HG03045 (cell line): ENCODE results near the gene HS3ST3A1.

Experiments used
- ATAC-seq: cut with Tn5 transposase; IDR thresholded peaks from one replicate; pipeline ENCODE4 v1.9.1; 2021; ENCODE audit warnings: mild to moderate bottlenecking, moderate library complexity; ENCODE audit not compliant: unreplicated experiment

The HS3ST3A1 gene

DNA sequence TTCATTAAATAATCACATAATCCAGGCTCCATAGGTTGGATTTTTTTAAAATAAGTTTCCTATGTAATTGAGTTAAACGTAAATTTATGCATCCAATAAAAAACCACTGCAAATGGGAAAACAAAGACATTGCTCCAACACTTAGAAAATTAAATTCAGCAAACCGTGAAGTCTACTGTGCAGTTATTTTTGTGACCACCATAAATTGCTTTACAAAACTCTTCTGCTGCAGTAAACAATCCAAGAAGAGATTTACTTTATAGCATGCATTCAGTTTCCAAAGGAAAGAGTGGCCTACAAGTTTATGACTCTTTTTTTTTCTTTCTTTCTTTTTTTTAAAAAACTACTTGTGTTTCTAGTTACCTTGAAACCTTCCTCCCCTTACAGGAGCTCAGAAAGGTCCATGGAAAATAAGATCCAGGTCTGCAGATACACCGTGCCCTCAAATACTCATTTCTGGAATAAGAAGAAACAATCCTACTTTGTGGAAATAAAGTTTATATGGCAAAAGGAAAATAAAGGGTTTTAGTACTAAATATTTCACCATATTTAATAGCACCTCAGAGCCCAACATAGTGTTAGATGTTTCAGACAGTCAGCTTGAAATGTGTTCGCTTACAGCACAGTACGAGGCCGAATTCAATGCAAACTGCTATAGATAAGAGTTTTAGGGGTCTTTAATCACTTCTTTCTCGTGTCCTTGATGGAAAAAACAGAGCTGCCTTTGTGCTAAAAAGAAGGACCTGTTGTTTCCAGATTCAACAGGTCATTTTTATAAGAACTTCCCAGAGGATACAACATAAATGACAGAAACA lies 3.2 kb downstream of the HS3ST3A1 start:
- ATAC-seq = no peak

DNA sequence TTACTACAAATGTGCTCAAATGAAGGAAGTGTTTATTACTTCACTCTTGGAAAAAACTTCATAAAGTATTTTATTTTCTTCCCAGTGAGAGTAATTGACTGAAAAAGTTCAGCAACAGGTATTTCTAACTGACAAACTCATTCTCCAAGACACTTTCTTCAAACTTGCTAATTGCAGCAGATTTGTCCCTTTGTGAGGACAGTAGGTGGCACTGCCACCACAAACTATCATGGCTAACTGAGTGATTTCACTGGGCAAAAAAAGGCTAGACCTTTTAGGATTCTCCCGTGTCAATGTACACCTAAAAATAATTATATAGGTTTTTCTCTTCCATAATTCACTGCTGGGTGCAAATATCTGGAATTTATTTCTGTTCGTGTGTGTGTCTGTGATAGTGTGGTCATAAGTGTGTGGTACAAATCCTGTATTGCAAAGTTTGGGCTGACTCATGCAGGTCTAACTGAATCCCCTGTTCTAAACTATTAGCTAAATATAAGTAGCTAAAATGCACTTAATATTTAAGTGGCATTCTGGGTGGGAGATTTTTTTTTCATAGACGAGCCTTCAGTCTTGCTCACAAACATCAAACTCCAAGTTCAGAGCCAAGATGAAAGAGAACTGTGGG lies 3.9 kb downstream of the HS3ST3A1 start:
- no peak for ATAC-seq

DNA sequence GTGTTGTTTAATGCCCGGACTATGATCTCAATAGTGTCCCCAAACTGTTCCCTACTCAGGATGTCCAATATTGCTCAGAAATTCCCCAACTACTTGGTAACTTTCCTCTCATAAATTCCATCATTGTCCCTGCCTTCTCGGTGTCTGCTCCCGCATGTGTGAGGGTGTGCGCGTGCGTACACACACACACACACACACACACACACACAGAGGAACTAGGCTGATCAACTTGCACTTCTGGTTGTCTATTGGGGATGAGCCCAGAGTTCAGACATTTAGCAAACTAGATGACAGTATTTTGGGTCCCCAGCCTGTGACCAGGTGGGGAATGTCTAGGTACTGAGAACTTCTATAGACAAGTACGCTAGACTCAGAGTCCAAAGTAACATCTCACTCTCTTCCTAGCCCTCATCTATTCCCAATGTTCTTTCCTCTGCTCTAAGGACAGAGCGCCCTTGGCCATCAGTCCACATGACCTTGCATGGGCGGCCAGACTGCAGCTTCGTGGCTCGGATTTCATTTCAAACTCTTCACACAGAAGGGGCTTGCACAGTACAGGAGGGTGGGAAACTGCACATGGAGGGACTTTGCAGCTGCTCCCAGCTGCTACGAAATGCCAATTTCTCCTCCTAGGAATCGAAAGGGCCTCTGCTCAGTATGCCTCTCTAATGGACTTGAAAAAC lies 5.3 kb downstream of the HS3ST3A1 start:
- ATAC-seq = no peak

DNA sequence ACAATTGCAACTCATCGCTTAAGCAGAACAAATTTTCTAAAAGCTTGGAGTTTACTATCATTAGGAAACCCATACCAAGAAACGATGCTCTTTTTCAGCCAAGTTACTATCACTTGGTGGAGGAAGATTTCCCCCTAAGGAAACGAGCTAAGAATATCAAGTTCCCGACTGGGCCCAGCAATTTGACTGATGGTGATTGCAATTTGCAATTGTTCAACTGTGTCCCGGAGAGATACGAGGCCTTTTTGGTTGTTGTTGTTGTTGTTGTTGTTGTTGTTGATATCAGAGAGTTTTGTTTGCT lies 6.2 kb downstream of the HS3ST3A1 start:
- ATAC-seq = no peak

DNA sequence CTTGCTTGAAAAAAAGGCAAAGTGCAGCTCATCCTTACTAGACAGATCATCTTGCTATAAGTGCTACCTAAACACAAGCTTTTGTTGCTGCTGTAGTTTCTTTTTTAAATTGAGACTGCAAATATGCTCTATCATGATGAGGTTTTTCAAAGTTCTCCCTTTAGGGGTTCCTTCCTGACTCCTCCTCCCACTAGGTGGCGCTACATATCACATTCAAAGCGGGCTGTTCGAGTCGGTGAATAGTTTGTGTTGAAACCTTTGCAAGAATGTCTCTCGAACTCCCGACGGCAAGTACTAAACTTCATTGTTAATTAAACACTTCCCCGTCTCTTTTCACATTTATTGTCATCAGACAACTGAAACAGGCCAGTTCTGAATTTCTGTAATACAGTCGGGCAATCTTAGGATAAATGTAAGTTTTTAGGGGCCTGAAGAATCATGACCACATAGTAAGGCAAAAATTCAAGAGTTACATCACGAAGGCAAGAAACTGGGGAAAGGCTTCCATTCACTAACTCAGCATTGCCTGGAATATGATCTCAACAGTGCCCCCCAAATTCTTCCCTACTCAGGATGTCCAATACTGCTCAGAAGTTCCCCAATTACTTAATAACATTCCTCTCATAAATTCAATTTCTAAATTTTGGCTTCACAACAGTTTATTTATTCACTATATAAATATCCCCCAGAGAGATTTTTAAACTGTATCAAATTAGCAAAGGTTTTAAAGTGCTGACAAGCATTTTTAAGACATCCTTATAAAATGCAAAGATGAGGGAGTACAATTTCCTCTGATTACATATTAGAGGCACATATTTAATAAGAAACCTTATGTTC lies 6.7 kb downstream of the HS3ST3A1 start:
- no peak for ATAC-seq

DNA sequence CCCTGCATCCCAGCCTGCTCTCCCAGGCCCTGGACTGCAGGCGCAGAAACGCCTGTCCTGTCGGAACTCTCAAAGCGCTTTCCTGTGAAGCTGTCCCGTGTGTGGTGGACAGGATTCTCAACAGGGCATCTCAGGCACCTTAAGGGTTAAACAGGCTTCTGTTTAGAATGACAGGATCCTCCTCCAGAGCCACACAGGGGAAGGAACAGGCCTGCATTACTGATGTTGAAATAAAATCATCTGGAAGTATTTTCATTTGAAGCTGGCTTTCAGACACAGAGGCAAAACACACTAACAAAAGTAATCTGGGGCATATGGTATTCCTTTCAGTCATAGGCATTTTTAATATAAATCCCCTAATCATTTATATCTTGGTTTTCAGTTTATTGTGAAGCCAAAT lies 7.4 kb downstream of the HS3ST3A1 start:
- ATAC-seq = no peak

DNA sequence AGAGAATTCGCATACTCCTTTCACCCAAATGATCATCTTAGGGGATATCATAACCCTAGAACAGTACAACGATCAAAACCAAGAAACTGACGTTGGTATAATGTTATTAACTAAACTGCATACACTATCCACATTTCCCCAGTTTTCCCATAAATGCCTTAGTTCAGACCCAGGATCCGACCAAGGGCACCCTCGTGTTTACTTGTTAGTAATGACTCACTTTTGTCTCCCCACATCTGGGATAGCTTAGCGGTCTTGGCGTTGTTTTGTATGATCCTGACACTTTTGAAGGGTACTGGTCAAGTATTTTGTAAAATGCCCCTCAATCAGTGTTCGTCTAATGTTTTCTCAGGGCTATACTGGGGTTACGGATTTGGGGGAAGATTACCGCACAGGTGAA lies 8.0 kb downstream of the HS3ST3A1 start:
- no peak for ATAC-seq

DNA sequence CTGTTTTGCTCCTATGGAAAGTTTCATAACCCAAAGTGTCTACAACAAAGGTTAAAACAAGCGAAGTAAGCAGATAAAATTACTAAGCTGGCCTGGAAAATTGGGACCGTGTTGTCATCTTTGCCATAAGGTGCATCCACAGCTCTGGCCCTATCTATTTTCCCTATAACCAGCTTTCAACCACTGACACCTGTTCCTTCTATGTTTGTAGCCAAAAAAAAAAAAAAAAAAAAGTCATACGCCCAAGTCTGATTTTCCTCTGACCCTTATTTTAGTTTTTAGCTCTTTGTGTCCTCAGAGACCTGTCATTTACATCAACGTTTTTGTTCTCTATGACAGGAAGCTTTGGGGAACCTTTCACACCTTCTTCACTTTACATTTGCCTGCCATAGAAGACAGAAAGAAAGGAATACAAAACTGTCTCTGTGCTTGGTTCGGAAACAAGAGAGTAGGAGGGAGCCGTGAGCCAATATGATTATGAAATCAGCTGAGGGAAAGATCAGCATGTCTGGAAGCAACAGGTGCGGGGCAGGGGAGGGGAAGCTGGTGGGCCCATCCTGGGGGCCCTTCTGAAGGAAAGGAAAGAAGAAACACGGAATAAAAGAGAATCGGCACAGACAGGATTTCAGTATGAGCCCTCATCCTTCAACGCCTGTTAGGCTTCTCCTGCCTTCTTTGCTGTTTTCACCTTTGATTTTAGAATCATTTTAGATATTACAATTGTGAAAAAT lies 8.5 kb downstream of the HS3ST3A1 start:
- ATAC-seq = no peak

DNA sequence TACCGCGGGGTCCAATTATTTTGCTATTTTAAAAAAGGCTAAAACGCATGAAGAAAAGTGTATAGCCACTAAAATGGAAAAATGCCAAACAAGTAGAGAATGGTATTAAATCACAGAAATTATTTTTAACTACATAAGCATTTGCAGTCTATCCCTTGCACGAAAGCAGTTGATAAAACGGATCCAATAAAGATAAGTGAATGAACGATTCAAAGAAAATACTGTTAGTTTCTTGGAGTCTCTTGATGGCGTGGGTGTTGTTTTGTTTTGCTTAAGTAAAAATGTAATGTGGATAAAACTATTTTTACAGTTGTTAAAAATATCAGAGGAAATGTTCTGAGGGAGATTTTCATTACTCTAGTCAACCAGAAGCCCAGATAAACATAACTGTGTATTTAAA lies 9.3 kb downstream of the HS3ST3A1 start:
- ATAC-seq = no peak

DNA sequence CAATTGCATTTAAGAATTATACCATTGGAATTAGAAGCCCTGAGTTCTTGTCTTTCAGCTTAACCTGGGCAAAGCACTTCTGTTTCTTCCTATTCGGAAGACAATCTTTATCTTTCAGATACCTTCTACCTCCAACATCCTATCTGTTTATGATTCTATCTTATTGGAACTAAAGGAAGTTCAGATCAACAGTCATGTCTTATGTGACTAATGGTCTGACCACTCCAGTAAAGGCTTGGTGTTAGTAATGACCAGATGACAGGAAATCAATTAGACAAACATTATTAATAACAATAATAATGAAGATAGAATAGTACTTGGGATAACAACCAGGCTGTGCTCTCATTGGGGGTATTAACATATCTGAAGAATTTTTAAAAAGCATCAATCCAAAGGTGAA lies 11.3 kb downstream of the HS3ST3A1 start:
- no peak for ATAC-seq

DNA sequence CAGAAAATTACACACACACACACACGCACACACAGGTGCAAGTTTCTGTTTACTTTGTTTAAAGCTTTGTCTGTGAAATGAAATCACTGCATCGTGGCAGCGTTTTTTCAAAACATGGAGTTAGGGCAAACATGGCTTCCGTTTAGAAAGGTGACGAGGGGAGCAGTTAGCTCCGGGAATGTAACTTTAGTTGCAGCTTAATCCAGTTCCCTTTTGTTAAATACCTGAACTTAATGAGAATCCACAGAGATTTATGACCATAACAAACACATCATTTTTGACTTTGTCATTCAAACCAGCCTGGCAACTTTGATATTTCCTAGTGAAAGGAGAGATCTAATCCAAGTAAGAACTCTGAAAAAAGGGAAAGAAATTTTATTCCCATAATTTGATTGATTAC lies 12.1 kb downstream of the HS3ST3A1 start:
- ATAC-seq = no peak

DNA sequence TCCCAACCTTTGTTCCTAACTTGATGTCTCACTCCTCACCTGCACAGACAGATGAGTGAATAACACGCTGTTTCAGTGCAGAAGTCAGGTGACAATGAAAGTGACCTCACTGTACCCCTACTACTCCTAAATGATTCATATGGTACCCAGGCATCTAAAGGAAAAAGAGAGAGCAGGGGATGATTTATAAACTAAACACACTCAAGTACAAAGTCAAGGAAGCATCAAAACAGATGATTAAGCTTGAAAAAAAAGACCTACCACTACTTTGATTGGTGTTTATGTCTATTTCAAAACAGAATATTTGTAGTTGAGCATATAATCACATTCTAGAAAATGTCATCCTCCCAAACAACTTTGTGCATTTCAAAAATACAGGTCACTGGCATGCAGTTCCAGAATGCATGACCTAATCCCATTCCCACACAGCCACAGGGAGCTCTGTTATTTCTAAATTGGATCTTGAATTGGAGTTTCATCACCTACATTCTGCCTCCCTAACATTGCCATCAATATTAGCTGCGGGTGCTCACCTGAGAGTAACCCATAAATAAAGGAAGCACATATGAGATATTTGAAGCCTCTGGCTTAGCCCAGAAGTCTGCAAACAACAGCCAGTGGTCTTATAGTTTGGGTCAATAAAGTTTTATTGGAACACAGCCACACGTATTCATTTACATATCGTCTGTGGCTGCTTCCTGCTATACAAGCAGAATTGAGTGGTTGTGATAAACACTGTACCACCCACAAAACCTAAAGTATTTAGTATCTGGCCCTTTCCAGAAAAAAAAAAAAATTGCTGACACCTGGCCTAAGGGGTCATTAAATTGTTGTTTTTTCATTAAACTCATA lies 14.0 kb downstream of the HS3ST3A1 start:
- ATAC-seq = no peak

DNA sequence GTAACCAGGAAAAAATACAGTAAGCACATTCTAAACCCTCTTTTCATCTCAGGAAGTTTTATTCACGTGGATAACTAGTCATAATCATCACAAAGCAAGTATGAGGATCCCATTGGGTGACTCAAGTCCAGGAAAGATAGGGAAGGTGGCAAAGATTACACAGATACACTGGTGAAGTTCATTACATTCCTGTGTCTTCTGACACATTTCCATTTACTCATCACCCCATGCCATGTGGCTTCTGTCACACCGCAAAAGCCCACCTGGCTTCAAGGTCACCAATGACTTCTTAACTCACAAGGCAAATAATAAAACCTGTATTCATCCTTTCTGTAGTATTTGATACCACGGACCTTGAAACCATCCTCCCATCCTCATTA lies 17.0 kb downstream of the HS3ST3A1 start:
- ATAC-seq = no peak

DNA sequence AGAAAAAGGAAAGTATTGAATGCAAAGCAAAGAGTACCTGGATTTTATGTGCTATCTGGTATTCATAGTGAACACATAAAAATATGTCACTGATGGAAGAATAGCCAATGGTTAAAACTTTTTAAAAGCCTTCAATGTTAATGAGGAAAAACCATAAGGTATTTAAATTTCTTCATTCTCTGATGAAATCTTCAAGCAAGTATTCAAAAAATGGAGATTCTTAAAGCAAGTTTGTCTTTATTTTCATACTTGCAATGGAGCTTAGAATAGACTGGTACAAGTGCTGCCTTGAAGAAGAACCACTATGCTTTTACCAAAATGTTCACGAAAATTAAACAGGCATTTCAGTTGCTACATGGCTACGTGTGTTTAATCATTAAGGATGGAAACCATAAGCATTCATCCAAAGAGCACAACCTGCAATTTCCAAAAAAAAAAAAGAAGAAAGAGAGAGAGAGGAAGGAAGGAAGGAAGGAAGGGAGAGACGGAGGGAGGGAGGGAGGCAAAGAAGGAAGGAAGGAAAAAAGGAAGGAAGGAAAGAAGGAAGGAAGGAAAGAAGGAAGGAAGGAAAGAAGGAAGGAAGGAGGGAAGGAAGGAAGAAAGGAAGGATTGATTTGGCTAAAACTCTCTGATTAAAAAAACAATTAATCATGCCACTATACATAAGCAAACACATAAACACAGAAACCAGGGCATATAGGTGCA lies 17.6 kb downstream of the HS3ST3A1 start:
- no peak for ATAC-seq

DNA sequence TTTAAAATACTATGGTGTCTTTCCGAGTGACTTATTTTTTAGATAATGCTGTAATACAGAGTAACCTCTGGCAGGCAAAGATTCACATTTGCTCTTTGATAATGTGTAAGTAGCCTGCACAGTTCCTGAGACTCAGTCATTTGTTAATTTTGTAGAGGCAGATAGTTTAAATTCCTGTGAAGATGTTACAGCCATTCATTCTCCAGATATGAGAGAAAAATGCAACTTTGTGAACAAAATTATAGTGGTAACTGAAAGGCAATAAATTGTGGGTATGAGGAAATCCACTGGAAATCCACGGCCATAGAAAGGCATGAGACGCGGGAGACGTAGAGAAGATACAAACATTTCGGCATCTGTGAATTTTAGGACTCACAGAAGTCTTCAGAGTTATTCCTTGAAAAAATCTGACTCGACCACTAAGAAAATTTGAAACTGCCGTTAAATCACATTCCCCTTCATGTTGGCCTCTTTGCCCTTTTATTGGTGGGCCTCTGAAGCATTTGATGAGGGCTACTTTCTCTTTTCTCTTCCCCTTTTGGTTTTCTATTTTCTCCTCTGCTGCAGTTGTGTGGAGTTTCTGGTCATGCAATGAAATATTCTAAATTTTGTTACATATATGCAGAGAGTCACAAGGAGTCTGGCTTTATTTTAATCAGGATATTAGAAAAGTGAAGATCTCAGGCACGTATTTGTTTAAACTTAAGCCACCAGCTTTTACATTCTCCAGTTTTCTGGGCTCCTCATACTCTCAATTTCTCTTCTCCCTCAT lies 18.8 kb downstream of the HS3ST3A1 start:
- ATAC-seq = no peak

DNA sequence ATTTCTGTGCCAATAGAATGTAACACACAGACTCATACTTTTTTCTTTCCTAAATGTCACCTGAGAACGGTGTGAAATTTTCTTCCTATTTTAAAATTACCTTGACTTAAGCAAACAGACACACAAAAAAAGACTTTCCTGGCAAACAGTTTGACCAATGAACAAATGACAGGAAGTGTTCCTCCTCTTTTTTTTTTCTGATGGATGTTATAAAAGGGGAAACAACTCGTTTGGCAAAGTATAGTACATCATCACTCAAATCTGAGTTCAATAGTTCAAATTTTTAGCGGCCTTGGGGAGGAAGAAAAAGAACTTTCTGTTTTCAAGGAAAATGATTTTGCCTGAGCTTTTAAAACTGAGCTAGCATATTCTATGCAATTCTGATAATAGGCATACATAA lies 19.8 kb downstream of the HS3ST3A1 start:
- ATAC-seq = no peak

DNA sequence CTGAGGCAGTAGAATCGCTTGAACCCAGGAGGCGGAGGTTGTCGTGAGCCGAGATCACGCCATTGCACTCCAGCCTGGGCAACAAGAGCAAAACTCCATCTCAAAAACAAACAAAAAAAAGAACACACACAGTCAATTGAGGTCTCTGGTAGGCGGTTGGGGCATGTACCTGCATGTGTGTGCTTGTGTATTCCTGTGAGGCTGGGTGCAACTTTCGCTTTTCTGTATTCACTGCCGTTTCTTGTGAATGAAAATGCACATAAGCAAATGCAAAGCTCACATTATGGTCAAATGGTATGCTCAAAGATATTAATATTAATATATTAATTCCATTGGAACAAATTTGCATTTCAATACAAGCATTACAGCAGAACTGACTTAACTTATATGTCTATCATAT lies 20.9 kb downstream of the HS3ST3A1 start:
- ATAC-seq = no peak

DNA sequence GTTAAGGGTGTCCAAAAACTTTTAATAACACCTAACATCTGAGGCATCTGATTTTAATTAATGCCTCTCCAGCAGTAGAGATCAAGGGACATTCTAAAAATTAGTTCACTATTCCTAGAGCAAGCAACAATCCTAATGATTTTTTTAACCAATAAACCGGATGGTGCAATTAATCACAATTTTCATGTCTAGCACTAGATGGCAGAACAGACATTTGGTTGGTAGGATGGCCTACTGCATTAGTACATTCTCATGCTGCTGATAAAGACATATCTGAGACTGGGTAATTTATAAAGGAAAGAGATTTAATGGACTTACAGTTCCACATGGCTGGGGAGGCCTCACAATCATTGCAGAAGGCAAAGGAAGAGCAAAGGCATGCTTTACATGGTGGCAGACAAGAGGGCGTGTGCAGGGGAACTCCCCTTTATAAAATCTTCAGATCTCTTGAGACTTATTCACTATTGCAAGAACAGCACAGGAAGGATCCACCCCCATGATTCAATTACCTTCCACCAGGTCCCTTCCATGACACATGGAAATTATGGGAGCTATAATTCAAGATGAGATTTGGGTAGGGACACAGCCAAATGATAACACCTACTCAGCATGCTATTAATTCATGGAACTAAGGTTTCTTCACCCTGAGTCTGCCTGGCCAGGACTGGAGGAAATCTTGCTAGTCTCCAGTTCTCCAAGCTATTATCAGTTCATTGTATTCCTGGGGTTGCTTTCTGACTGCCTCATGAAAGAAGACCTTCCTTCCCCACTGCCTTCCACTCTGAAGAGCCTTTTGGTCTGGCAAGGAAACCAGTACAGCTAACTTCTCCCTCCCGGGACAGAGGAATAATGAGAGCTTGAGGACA lies 24.8 kb downstream of the HS3ST3A1 start:
- no peak for ATAC-seq
